Measurements from ENCODE around the gene SAXO1. TPM values are rescaled to one million over a fixed set of nuclear protein-coding genes. Genes with fewer than 3 reads are reported as not detected.

SAXO1 gene
- total RNA-seq (2021), result 0.02 to 0.09 TPM (median 0.09 TPM) in 3 replicates
- Bru-seq, nascent RNA, result percentile 28 among the genes with signal in this experiment
- long read RNA-seq, experiment 1, partial matches to known transcripts, result 0 of 4 reads
- long read RNA-seq, experiment 1, other reads (novel, unspliced or antisense), result 4 of 4 reads
- long read RNA-seq, experiment 2, result 0 reads
- long read RNA-seq, experiment 3, result 0 reads

GRCh38 chr9:19033015-19033414 is at the start of gene SAXO1:
Gene SAXO1 (minus strand): TSS chr9:19033209. CDS start chr9:19032908, 301 bp downstream.
- ATAC-seq (no peak), DNase-seq (ENCODE audit: low spot score) (no peak)
- H3K27ac Mint-ChIP-seq, result no peak within 1 kb of the TSS
- POLR2A ChIA-PET, result no interaction called here
- H3K4me3 Mint-ChIP-seq, result no peak within 1 kb of the TSS
- no peaks in the 10 kb centered on the region; the same call in 1 of the 2 replicates for H3K27me3 Mint-ChIP-seq (ENCODE audit: low read depth)
- H3K9me3 Mint-ChIP-seq, result peaks cover 29% of the 10 kb centered on the region
- TF ChIP-seq, protein P1, sequence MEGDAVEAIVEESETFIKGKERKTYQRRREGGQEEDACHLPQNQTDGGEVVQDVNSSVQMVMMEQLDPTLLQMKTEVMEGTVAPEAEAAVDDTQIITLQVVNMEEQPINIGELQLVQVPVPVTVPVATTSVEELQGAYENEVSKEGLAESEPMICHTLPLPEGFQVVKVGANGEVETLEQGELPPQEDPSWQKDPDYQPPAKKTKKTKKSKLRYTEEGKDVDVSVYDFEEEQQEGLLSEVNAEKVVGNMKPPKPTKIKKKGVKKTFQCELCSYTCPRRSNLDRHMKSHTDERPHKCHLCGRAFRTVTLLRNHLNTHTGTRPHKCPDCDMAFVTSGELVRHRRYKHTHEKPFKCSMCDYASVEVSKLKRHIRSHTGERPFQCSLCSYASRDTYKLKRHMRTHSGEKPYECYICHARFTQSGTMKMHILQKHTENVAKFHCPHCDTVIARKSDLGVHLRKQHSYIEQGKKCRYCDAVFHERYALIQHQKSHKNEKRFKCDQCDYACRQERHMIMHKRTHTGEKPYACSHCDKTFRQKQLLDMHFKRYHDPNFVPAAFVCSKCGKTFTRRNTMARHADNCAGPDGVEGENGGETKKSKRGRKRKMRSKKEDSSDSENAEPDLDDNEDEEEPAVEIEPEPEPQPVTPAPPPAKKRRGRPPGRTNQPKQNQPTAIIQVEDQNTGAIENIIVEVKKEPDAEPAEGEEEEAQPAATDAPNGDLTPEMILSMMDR (IDR thresholded peaks at IDR 0.05), result no peak
- no peak for TF ChIP-seq ZNF423 (CRISPR knock-in tag; IDR thresholded peaks at IDR 0.05)
- peaks cover 21% of the 10 kb centered on the region for H3K36me3 Mint-ChIP-seq
- CTCF ChIA-PET, result interaction anchor here (1.4 kb wide), 2 partner anchors 16 to 432 kb away, joined by 3 to 6 read pairs; partner anchors contain the start of gene RRAGA
- peaks cover 4% of the 10 kb centered on the region for H3K4me1 Mint-ChIP-seq

DNA sequence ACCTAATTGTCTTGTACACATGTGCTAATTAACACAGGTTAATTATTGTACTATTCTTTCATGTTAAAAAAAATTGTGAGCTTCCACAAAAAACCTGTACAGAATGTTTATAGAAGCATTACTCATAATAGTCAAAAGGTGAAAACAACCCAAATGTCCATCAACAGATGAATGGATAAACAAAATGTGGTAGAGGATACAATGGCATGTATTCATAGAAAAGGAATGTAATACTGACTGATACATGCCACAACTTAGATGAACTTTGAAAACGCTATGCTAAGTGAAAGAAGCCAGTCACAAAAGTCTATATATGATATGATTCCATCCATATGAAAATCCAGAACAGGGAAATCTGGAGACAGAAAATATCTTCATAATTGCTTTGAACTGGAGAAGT is 41.8 kb upstream of the SAXO1 start:
- POLR2A ChIA-PET, result no interaction called here
- H3K27ac Mint-ChIP-seq, result no peak overlapping the region
- no peak overlapping the region for H3K4me3 Mint-ChIP-seq
- no peak for ATAC-seq
- H3K9me3 Mint-ChIP-seq, result no peaks in the 10 kb centered on the region
- DNase-seq (ENCODE audit: low spot score), result no peak
- no peak for TF ChIP-seq NFATC4 (CRISPR knock-in tag; IDR thresholded peaks at IDR 0.05)
- no peak for TF ChIP-seq FOXK1 (CRISPR knock-in tag; IDR thresholded peaks at IDR 0.05)
- CTCF ChIA-PET, result no interaction called here
- H3K36me3 Mint-ChIP-seq, result peaks cover 61% of the 10 kb centered on the region
- no peaks in the 10 kb centered on the region for H3K4me1 Mint-ChIP-seq
- H3K27me3 Mint-ChIP-seq (ENCODE audit: low read depth), result no peaks in the 10 kb centered on the region

- ATAC-seq (no peak), DNase-seq (ENCODE audit: low spot score) (no peak)
- Mint-ChIP-seq H3K27me3 (ENCODE audit: low read depth) (no peaks in the 10 kb centered on the region), H3K36me3 (peaks cover 60% of the 10 kb centered on the region), H3K9me3 (no peaks in the 10 kb centered on the region), H3K27ac (no peak overlapping the region), H3K4me3 (no peak overlapping the region), H3K4me1 (no peaks in the 10 kb centered on the region)
- CTCF ChIA-PET, result no interaction called here
- POLR2A ChIA-PET, result no interaction called here
- TF ChIP-seq, protein P2, sequence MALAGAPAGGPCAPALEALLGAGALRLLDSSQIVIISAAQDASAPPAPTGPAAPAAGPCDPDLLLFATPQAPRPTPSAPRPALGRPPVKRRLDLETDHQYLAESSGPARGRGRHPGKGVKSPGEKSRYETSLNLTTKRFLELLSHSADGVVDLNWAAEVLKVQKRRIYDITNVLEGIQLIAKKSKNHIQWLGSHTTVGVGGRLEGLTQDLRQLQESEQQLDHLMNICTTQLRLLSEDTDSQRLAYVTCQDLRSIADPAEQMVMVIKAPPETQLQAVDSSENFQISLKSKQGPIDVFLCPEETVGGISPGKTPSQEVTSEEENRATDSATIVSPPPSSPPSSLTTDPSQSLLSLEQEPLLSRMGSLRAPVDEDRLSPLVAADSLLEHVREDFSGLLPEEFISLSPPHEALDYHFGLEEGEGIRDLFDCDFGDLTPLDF (CRISPR knock-in tag; IDR thresholded peaks at IDR 0.05), result no peak
- peak; percentile 64; the same call in 1 of the 2 replicates for TF ChIP-seq ZNF121 (CRISPR knock-in tag; IDR thresholded peaks at IDR 0.05)
- TF ChIP-seq SOX15 (CRISPR knock-in tag; IDR thresholded peaks at IDR 0.05), result no peak
Measured at GRCh38 chr9:19074229-19074628, 41.2 kb upstream of the SAXO1 start.

DNA sequence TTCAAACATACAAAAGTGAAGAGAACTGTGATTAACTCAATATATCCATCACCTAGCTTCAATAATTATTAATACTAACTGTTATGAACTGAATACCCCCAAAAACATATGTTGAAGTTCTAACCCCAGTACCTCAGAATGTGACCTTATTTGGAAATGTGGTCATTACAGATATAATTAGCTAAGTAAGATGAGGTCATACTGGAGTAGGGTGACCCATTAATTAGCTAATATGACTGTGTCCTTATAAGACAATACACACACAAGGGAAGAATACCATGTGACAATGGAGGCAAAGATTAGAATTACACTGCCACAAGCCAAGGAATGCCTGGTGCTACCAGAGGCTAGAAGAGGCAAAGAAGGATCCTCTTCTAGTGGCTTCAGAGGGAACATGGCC is 24.0 kb upstream of the SAXO1 start:
- ChIA-PET CTCF (interaction anchor here (1.0 kb wide), 1 partner anchor 408 kb away, joined by 3 read pairs; no protein-coding TSS in a partner anchor), POLR2A (no interaction called here)
- ATAC-seq, result no peak
- no peak overlapping the region for H3K4me3 Mint-ChIP-seq
- H3K36me3 Mint-ChIP-seq, result peaks cover 62% of the 10 kb centered on the region
- no peaks in the 10 kb centered on the region for H3K9me3 Mint-ChIP-seq
- H3K27me3 Mint-ChIP-seq (ENCODE audit: low read depth), result no peaks in the 10 kb centered on the region
- H3K27ac Mint-ChIP-seq, result peak overlapping the region; percentile 19; the same call in 1 of the 2 replicates
- peaks cover 21% of the 10 kb centered on the region for H3K4me1 Mint-ChIP-seq
- no peak for DNase-seq (ENCODE audit: low spot score)
- TF ChIP-seq ATF2 (CRISPR knock-in tag; IDR thresholded peaks at IDR 0.05; ENCODE audit: borderline replicate concordance, low read depth) (no peak), ZNF263 (CRISPR knock-in tag; IDR thresholded peaks at IDR 0.05; ENCODE audit: low read depth) (no peak), NFATC4 (CRISPR knock-in tag; IDR thresholded peaks at IDR 0.05) (no peak), OVOL2 (CRISPR knock-in tag; IDR thresholded peaks at IDR 0.05; ENCODE audit: borderline replicate concordance) (no peak)
- TF ChIP-seq, protein P3, sequence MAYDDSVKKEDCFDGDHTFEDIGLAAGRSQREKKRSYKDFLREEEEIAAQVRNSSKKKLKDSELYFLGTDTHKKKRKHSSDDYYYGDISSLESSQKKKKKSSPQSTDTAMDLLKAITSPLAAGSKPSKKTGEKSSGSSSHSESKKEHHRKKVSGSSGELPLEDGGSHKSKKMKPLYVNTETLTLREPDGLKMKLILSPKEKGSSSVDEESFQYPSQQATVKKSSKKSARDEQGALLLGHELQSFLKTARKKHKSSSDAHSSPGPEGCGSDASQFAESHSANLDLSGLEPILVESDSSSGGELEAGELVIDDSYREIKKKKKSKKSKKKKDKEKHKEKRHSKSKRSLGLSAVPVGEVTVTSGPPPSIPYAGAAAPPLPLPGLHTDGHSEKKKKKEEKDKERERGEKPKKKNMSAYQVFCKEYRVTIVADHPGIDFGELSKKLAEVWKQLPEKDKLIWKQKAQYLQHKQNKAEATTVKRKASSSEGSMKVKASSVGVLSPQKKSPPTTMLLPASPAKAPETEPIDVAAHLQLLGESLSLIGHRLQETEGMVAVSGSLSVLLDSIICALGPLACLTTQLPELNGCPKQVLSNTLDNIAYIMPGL (CRISPR knock-in tag; IDR thresholded peaks at IDR 0.05), result no peak
